Stimulated activated CD8-positive, alpha-beta memory T cell treated with anti-CD3 and anti-CD28 coated beads, Interleukin-4, amount 100 ng/mL, for 48 hours (primary cell): ENCODE measurements around the gene DNAJB11.

Experiments
- DNase-seq: peaks from one replicate; pipeline ENCODE4 v3.0.0-alpha.2; 2020

DNAJB11 gene

GRCh38 chr3:186598108-186598784 is 27.7 kb downstream of the DNAJB11 start:
- no peak for DNase-seq

DNA sequence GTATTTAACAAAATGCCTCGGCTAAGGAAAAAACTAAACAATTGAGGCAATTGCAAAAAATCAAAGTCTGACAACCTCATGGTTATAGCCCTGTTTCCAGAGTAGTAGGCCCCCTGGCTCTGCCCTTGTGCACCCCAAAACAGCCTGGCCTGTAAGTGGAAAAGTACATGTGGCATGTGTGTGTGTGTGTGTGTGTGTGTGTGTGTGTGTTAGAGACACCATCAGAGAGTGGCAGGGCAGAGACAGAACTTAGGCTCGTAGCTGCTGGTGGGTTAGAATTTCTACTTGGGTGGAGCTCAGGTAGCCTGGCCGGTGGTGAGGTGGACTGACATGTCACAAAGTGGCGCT is 28.2 kb downstream of the DNAJB11 start:
- no peak for DNase-seq

- no peak for DNase-seq
Measured at GRCh38 chr3:186599142-186599784, 28.7 kb downstream of the DNAJB11 start.

DNA sequence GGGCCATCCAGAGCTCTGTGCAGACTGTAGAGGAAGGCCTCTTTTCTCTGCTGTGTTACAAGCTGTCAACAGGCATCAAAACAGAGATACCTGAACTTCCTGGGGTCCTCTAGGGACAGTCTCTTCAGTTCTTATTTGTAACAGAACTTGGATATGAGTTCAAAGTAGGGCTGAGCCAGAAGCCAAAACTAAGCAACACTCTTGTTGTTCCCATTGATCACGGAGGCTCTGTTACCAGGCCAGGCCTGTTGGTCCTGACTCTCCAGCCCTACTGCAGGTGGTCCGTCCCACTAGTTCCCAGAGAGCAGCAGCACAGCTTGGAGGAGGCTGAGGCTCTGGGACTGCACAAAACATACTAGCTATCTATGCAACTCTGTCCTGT is 29.3 kb downstream of the DNAJB11 start:
- no peak for DNase-seq

DNA sequence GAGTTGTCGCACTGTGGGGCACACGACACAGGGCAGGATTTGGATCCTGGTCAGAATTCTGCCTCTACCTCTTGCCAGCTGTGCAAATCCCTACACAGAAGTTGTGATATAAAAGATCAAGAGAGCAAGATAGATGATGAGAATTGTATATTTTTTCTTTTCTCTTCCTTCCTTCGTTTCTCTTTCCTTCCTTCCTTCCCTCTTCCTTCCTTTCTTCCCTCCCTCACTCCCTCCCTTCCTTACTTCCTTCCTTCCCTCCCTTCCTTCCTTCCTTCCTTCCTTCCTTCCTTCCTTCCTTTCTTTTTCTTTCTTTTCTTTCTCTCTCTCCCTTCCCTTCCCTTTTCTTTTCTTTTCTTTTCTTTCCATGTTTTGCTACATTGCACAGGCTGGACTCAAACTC is 30.4 kb downstream of the DNAJB11 start:
- DNase-seq = no peak

DNA sequence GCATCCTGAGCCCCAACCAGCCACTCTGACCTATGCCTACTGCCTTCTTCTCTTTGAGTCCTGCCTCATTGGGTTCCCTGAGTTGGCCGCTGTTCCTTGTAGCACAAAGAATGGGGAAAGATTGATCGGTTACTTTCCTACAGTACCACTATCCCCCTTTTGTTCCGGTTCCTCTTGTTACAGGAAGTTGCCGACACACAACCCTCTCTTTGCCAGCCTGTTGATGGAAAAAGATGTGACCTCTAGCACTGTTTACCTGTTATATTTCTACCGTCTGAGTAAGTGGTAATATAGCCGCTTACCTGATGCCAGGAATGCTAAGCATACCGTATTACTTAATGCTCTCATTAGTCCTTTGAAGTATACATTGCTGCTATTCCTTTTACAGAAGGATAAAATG is 32.6 kb downstream of the DNAJB11 start:
- no peak for DNase-seq

DNA sequence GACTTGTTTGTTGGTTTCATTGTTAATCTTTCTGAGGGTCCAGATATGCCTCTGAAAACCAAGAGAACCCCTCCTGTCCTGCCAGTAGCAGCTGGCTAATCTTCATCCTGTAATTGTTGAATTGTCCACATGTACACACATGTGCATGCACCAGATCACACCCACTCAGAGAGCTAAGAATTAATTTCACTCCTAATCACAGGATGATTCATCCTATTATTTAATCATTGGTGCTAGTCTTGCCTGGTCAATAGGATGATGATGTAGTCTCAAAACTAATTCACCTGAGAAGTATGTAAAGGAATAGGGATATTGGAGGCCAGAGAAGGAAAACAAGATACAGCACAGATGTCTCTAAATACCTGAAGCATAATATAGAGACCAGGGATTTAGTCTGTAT is 34.6 kb downstream of the DNAJB11 start:
- DNase-seq = no peak

DNA sequence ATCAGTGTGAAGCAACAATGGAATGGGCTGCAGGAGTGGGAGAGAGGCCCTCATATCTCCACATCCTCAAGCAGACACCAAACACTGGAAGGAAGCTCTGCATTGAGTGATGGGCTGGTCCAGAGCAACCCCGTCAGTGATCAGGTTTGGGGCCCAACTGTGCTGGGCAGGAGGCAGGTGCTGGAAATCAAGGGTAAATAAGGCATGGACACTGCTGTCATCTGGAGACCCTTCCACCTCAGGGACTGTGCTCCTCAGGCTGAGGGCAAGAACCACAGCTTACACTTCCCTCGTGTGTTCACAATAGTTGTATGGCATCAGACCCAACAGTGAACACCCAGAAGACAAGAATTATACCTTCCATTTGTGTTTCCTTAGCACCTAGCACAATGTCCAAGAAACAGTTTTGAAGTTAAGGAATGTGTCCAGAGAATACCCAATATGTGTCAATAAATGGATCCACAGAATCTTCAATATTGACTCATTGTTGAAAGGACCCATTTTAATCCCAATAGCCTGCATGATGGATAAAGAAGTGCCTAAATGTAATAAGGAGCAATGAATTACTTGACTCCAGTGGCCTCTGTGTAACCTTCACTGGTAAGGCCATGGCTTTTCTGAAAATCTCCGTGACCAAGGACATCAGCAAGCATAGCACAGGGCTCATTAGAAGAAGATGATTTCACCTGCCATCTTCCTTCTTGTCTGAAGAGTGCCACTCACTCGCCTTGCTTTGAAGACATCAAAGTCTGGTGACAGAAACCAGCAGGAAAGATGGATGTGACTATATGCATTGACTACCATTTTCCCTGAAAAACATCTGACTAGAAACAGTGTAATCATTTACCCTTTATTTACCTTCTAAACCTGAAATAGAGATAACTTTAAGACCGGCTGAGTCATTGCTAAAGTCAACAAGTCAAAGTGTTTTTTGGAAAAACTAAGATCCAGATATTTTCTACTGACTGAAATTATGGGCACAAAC is 35.3 kb downstream of the DNAJB11 start:
- no peak for DNase-seq

- DNase-seq = no peak
Measured at GRCh38 chr3:186608624-186609215, 38.2 kb downstream of the DNAJB11 start.

- DNase-seq = no peak
Measured at GRCh38 chr3:186609247-186609868, 38.8 kb downstream of the DNAJB11 start.

- no peak for DNase-seq
Measured at GRCh38 chr3:186612065-186612464, 41.5 kb downstream of the DNAJB11 start.

- DNase-seq = no peak
Measured at GRCh38 chr3:186612721-186613636, 42.5 kb downstream of the DNAJB11 start, which contains the start of gene AHSG. TSS of gene AHSG (plus strand) at chr3:186613060. CDS start at chr3:186613142, 82 bp downstream.

DNA sequence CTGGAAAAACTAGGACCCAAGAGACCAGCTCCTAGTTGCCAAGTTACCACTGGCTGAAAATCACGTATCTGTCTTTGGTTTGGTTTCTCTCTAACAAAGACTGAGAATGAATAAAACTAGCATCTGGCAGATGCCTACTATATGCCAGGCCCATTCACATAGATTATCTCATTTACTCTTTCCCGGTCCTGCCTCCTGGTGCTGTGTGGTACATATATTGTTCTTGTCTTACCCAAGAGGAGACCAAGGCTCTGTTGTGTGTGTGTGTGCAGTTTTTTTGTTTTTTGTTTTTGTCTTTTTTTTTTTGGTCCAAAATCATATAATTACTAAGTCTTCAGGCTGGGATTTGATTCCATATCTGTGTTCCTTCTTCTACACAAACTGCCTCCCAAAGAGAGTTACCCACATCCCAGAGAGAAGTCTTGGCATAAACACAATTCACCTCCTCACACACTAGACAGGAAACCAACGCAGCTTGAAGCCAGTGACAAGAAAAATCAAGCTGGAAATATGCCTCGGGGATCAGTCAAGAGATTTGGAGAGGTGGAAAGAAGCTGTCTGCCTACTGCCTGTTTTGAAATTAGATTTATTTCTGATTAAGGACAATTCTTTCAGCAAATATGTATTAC is 43.2 kb downstream of the DNAJB11 start:
- no peak for DNase-seq

GRCh38 chr3:186614266-186614596 is 43.7 kb downstream of the DNAJB11 start:
- DNase-seq = no peak

- peak; percentile 87 for DNase-seq
Measured at GRCh38 chr3:186614597-186615483, 44.3 kb downstream of the DNAJB11 start.

DNA sequence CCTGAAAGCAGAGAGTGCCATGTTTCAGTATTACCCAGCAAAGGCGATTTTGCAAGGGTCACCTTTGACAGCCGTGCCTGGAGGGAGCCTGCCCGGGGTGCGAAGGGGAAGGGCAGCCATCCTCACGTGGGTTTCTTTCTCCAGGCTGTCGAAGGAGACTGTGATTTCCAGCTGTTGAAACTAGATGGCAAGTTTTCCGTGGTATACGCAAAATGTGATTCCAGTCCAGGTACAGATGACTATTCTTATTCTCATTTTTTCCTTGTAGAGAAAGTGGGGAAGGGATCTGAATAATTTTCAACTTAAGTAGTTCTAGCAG is 45.7 kb downstream of the DNAJB11 start:
- DNase-seq = no peak

GRCh38 chr3:186617036-186617946 is 46.8 kb downstream of the DNAJB11 start:
- peak; percentile 91 for DNase-seq

DNA sequence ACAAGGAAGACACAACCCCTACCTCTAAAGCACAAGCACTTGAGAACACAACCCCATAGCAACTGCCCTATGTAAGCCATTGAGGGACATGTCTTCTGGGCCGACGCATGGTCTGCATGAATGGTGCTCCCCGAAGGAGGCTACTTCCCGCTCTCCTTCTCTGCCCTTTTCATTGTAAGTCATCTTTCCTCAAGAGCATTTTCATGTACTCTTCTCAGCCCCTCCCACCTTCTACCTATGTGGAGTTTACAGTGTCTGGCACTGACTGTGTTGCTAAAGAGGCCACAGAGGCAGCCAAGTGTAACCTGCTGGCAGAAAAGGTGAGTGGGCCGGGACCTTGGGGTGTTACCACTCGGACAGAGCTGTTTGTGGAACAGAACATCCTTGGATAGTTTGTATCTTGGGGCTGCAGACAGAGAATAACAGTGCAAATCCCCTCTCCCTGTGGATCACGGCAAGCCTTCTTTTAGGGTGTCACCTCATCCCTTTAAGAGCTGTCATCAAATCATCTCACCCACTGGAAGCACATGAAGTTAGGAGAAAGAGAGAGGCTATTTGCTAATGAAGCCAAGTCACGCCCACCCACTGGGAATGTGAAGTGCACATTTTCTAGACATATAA is 47.9 kb downstream of the DNAJB11 start:
- DNase-seq = no peak

- no peak for DNase-seq
Measured at GRCh38 chr3:186619787-186620212, 49.3 kb downstream of the DNAJB11 start.
